Measurements from ENCODE around the gene TPPP2.

- TF ChIP-seq CTCF (IDR thresholded peaks at IDR 0.05) (no peak), POLR2A (IDR thresholded peaks at IDR 0.05) (no peak)
Measured at GRCh38 chr14:21050597-21050996, 20.6 kb downstream of the TPPP2 start.
